Measurements from ENCODE around the gene SYT7. TPM values are rescaled to one million over a fixed set of nuclear protein-coding genes. Genes with fewer than 3 reads are reported as not detected.

Gene SYT7
- total and polyA plus RNA-seq, 8 donors: 2.1 to 8.4 (median 6.8) TPM

DNA sequence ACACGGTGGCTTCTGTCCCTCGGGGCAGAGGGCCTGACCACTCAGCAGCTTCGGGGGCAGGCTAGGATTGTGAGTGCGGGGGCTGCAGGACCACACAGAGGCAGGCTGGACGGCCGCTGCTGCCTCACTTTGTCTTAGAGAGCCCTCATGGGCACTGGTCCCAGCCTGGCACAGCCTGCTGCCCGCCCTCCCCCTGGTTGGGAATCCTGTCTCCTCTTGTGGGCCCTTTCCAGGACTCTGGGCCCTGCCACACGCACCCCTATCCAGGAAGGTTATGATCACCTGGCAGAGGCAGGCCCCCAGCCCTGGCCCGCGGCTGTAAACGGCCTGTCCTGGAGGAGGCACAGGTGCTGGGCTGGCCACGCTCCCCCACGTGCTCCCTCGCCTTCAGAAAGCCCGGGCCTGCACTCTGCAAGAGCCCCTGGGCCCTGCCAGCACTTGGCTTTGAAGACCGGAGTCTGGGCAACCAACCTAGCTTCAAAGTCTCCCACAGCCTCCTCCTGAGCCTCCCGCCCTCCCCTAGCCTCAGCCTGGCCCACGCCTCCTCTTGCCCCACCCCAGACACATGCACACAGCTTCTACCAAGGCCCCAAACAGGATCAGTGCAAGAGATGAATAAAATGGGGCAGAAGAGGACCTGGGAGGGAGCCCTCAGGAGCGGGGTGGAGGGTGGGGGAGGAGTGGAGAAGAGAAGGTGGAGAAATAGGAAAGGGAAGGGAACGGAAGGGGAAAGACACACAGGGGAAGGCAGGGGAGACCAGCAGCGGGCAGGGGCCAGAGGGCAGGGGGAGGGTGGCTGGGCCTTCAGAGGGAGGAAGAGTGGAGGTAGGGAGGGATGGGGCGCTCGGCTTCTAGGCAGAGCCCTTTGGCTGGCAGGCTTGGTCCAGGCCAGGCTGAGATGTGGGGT lies 31.0 kb downstream of the SYT7 start:
- H3K27ac ChIP-seq: no peak overlapping the region
- no peak overlapping the region for H3K4me3 ChIP-seq
- TF ChIP-seq, protein P1, sequence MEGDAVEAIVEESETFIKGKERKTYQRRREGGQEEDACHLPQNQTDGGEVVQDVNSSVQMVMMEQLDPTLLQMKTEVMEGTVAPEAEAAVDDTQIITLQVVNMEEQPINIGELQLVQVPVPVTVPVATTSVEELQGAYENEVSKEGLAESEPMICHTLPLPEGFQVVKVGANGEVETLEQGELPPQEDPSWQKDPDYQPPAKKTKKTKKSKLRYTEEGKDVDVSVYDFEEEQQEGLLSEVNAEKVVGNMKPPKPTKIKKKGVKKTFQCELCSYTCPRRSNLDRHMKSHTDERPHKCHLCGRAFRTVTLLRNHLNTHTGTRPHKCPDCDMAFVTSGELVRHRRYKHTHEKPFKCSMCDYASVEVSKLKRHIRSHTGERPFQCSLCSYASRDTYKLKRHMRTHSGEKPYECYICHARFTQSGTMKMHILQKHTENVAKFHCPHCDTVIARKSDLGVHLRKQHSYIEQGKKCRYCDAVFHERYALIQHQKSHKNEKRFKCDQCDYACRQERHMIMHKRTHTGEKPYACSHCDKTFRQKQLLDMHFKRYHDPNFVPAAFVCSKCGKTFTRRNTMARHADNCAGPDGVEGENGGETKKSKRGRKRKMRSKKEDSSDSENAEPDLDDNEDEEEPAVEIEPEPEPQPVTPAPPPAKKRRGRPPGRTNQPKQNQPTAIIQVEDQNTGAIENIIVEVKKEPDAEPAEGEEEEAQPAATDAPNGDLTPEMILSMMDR (IDR thresholded peaks at IDR 0.05): no peak
- DNase-seq (no peak), ATAC-seq (no peak)
- peaks cover 14 to 50% of the 10 kb centered on the region in 2 donors for H3K27me3 ChIP-seq
- H3K9me3 ChIP-seq: no peaks in the 10 kb centered on the region
- intact Hi-C loops (cut with DNase I): no loop called here
- H3K4me1 ChIP-seq: no peaks in the 10 kb centered on the region
- no peaks in the 10 kb centered on the region for H3K36me3 ChIP-seq

DNA sequence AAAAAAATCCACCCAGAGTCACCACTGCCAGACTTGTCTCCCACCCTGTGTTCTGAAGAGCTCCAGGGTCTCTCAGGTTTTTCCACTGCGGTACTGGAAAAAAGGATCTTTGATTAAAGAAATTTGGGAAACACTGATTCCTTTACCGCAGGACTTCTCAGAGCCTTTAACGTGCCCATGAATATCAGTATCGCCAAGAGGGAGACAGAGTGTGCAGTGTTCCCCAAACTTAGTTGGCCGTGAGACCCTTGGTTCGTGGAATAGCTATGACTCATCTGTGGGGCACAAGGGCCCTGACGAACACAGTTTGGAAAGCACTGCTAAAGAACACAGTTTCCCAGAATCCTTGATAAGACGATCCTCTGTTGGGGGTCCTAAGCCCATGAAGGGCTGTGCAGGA lies 31.7 kb downstream of the SYT7 start:
- TF ChIP-seq, protein P1 (IDR thresholded peaks at IDR 0.05): no peak
- ATAC-seq (no peak), DNase-seq (no peak)
- Histone ChIP-seq H3K36me3 (no peaks in the 10 kb centered on the region), H3K27me3 (peaks cover 8 to 43% of the 10 kb centered on the region in 2 donors), H3K9me3 (no peaks in the 10 kb centered on the region), H3K4me3 (no peak overlapping the region), H3K27ac (no peak overlapping the region), H3K4me1 (no peaks in the 10 kb centered on the region)
- intact Hi-C loops (cut with DNase I): no loop called here

DNA sequence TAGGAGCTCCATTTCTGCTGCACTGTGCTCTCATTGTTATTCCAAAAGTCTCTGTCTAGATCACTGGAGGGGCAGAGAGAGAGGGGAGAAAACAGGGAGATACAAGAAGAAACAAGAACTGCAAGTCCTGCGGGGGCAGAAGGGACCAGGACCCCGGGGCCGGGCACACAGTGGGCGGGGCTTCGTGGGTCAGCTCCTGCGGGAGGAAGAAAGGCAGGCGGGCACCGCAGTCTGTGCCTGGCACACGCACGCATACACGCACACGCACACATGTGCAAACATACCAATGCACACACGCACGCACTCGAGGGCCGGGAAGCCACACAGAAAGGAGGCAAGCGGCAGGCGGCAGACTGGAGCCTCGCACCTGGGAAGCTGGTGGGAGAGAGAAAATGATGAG lies 33.6 kb downstream of the SYT7 start:
- intact Hi-C loops (cut with DNase I): no loop called here
- no peak overlapping the region for H3K4me3 ChIP-seq
- DNase-seq (peak in 1 of 4 donors; percentile 78), ATAC-seq (no peak)
- H3K9me3 ChIP-seq: no peaks in the 10 kb centered on the region
- TF ChIP-seq, protein P1 (IDR thresholded peaks at IDR 0.05): no peak
- no peak overlapping the region for H3K27ac ChIP-seq
- H3K36me3 ChIP-seq: no peaks in the 10 kb centered on the region
- peaks cover 0 to 24% of the 10 kb centered on the region in 2 donors for H3K27me3 ChIP-seq
- H3K4me1 ChIP-seq: no peaks in the 10 kb centered on the region

DNA sequence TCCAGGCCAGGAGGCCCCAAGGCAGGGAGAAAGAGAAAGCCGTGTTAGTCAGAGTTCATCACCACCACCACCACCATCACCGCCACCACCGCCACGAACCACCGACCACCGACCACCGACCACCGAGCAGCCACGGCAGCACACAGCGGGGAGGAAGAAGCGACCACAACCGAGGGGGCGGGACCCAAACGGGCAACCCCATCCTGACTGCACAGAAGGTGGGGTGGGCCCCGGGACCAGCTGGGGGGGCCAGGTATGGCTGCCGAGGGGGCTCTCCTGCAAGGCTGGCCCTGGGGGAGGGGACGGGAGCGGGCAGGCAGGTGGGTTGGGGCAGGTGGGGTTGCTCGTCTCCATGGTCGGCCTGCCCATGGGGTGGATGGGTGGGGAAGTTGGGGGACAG lies 34.2 kb downstream of the SYT7 start:
- no peaks in the 10 kb centered on the region for H3K9me3 ChIP-seq
- no peaks in the 10 kb centered on the region for H3K4me1 ChIP-seq
- intact Hi-C loops (cut with DNase I): no loop called here
- H3K27ac ChIP-seq: no peak overlapping the region
- peaks cover 0 to 24% of the 10 kb centered on the region in 2 donors for H3K27me3 ChIP-seq
- DNase-seq (peak in 1 of 4 donors; percentile 74), ATAC-seq (no peak)
- TF ChIP-seq, protein P1 (IDR thresholded peaks at IDR 0.05): no peak
- H3K4me3 ChIP-seq: no peak overlapping the region
- no peaks in the 10 kb centered on the region for H3K36me3 ChIP-seq

DNA sequence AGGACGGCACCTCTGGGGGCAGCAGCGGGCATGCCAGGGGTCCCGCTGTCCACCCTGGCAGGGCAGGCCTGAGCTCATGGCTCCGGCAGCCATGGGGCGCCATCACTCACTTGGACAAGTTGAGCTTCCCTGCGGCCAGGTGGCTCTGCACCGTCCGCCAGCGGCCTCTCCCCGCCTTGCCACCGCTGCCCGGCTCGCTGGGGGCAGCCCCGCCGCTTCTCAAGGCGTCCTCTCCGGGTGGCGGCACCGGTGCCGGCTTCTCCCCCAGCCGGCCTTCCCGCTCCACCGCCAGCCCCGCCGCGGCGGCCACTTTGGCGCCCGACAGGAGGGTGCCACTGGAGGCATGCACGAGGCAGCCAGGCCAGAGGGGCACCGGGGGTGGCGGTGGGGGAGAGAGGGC lies 35.0 kb downstream of the SYT7 start:
- Histone ChIP-seq H3K4me3 (no peak overlapping the region), H3K27ac (no peak overlapping the region), H3K9me3 (no peaks in the 10 kb centered on the region), H3K4me1 (no peaks in the 10 kb centered on the region), H3K27me3 (peaks cover 0 to 22% of the 10 kb centered on the region in 2 donors), H3K36me3 (no peaks in the 10 kb centered on the region)
- ATAC-seq (no peak), DNase-seq (peak in 1 of 4 donors; percentile 60)
- TF ChIP-seq, protein P1 (IDR thresholded peaks at IDR 0.05): no peak
- intact Hi-C loops (cut with DNase I): no loop called here

All from left lung (tissue), 10 donors.